Colonic mucosa (tissue), 4 donors: ENCODE measurements around the gene PELI3. TPM values are rescaled to one million over a fixed set of nuclear protein-coding genes. Genes with fewer than 3 reads are reported as not detected.

Experiments
- DNase-seq: peaks from one replicate; pipeline ENCODE4 v3.0.0-alpha.2; 2020
- H3K27ac ChIP-seq: fragments of 200-600 bp; one replicate; pipeline ENCODE4 v1.8.0; 2021
- H3K27me3 ChIP-seq: fragments of 200-600 bp; one replicate; pipeline ENCODE4 v1.8.0; 2021
- H3K36me3 ChIP-seq: fragments of 200-600 bp; one replicate; pipeline ENCODE4 v1.8.0; 2021
- H3K4me1 ChIP-seq: fragments of 200-600 bp; one replicate; pipeline ENCODE4 v1.8.0; 2021; ENCODE audit warnings: mild to moderate bottlenecking
- H3K4me3 ChIP-seq: fragments of 200-600 bp; one replicate; pipeline ENCODE4 v1.8.0; 2021
- H3K9ac ChIP-seq, 2 donors: one replicate each; pipeline ENCODE4 v1.7.0; 2013; ENCODE audit warnings: control low read depth in 2 of 2, low read depth in 2 of 2, low read length in 2 of 2
- H3K9me3 ChIP-seq: fragments of 200-600 bp; one replicate; pipeline ENCODE4 v1.8.0; 2021
- intact Hi-C: fragments of 100-400 bp; cut with DNase I; formaldehyde crosslinking; loops from one replicate; pipeline ENCODE4 v1.14.1; 2022
- total RNA-seq, 2 donors: library from RNA; stranded (reverse); fragmentation: NEBNext Ultra II Directional in 1 of 2; extraction: Animal tissue kit (Norgen Biotek cat#: 25700) in 1 of 2; gene quantifications; one replicate each; pipeline ENCODE4 v1.2.1, GENCODE V29; 2021
- TF ChIP-seq, protein P1 (sequence below): fragments of 200-600 bp; IDR thresholded peaks from one replicate; pipeline ENCODE4 v1.8.0; 2022; ENCODE audit warnings: antibody characterized with exemption, mild to moderate bottlenecking
- donor health status: healthy.
- donor health status: DM: no; HTN: no; CAD: no.
- donor health status: DM: no; HTN: no; CAD: no.

The PELI3 gene
- total RNA-seq, 2 donors from 2014 or later: 3.8 to 3.9 TPM

DNA sequence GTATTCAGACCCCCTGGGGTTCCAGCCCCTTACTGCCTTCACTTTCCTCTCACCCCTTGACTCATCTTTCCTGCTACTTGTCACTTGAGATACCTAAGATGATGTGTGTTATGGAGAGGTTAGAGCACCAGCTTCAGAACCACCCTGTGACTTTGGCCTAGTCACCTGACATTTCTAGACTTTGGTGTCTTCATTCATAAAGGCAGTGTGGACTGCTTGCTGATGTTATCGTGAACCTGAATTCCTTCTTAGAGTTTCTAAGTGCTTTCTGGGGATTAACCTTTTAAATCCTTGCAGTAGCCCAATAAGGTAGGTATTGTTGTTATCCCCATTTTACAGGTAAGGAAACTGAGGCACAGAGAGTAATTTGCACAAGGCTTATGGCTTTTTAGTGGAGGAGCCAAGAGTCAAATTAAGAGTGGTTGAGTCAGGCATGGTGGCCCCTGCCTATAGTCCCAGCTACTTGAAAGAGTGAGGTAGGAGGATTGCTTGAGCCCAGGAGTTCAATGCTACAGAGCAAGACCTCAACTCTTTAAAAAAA is 38.6 kb downstream of the PELI3 start:
- no peak overlapping the region for H3K27ac ChIP-seq
- no peaks in the 10 kb centered on the region for H3K36me3 ChIP-seq
- no peak overlapping the region for H3K9ac ChIP-seq
- H3K27me3 ChIP-seq: no peaks in the 10 kb centered on the region
- intact Hi-C loops: no loop called here
- DNase-seq: no peak
- H3K4me3 ChIP-seq: no peak overlapping the region
- no peaks in the 10 kb centered on the region for H3K4me1 ChIP-seq
- no peaks in the 10 kb centered on the region for H3K9me3 ChIP-seq
- TF ChIP-seq, protein P1, sequence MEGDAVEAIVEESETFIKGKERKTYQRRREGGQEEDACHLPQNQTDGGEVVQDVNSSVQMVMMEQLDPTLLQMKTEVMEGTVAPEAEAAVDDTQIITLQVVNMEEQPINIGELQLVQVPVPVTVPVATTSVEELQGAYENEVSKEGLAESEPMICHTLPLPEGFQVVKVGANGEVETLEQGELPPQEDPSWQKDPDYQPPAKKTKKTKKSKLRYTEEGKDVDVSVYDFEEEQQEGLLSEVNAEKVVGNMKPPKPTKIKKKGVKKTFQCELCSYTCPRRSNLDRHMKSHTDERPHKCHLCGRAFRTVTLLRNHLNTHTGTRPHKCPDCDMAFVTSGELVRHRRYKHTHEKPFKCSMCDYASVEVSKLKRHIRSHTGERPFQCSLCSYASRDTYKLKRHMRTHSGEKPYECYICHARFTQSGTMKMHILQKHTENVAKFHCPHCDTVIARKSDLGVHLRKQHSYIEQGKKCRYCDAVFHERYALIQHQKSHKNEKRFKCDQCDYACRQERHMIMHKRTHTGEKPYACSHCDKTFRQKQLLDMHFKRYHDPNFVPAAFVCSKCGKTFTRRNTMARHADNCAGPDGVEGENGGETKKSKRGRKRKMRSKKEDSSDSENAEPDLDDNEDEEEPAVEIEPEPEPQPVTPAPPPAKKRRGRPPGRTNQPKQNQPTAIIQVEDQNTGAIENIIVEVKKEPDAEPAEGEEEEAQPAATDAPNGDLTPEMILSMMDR: no peak

DNA sequence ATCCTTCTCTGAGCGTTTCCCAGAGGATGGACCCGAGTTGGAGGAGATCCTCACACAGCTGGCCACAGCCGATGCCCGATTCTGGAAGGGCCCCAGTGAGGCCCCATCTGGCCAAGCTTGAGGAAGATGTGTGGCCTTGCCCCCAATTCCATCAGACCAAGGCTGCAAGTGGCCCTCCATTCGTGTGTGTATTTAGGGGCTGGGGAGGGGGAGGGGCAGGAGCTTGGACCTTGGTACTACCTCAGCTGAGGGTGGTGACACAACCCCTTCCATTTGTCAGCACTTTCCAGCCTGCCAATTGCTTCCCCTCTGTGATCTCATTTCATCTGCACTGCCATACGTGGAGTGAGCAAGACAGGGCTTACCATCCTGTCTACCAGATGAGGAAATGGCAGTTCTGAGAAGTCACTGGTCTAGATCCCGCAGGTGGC is 42.4 kb downstream of the PELI3 start:
- Histone ChIP-seq H3K9me3 (no peaks in the 10 kb centered on the region), H3K27me3 (no peaks in the 10 kb centered on the region), H3K36me3 (no peaks in the 10 kb centered on the region), H3K9ac (no peak overlapping the region), H3K4me1 (peaks cover 2% of the 10 kb centered on the region), H3K4me3 (no peak overlapping the region), H3K27ac (no peak overlapping the region)
- no peak for DNase-seq
- intact Hi-C loops: no loop called here
- TF ChIP-seq, protein P1: no peak

DNA sequence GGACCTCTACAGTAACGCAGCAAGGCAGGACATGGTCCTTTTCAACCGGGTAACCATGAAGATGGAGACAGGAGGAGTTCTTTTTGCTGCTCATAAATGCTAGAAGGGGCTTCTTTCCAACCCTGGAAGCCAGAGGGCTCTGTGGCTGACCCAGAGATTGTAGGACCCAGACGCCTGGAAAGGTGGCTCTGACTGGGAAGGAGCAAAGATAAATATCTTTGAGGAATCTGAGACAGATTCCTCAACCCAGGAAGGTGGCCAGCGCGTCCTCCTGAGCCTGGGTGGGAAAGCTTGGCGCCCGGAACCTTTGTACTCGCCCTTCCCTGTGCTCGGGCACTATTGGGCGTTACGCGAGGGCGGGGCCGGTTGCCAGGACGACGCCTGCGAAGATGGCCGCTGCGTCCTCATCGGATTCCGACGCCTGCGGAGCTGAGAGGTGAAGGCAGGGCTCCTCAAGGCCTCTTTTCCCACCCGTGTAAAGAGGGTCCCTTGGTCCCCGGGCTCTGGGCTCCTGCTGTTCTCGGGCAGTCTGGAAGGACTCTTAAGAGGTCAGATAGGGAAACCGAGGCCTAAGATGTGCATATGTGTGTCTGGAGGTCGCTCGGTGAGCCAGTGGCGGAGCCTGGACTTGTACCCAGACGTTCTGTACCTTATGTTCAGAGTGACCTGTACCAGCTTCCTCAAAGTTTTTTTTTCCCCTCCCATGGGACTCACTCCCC is 43.7 kb downstream of the PELI3 start, which contains the start of gene BBS1:
Gene BBS1, plus strand, starts transcription at position 365 of the 719 bp plus-strand sequence. Its CDS starts 25 bp downstream, at position 390.
- peak within 1 kb of the TSS; percentile 84 for H3K4me3 ChIP-seq
- DNase-seq: peak; percentile 88
- no peaks in the 10 kb centered on the region for H3K27me3 ChIP-seq
- TF ChIP-seq, protein P1: no peak
- no peaks in the 10 kb centered on the region for H3K9me3 ChIP-seq
- H3K27ac ChIP-seq: no peak within 1 kb of the TSS
- peaks cover 2% of the 10 kb centered on the region for H3K4me1 ChIP-seq
- H3K9ac ChIP-seq: peak within 1 kb of the TSS; percentile 59 to 77
- no peaks in the 10 kb centered on the region for H3K36me3 ChIP-seq
- intact Hi-C loops: no loop called here

DNA sequence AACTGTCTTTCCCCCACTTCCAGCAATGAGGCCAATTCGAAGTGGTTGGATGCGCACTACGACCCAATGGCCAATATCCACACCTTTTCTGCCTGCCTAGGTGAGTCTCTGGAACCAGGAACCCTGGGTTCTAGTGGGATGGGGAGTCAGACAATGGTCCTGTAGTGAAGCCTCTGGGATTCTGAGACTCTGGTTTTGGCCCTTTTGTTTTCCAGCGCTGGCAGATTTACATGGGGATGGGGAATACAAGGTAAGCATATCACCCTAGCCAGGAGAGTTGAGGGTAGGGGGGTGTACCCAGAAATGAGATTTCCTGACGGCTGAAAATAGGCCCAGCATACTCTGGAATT is 44.3 kb downstream of the PELI3 start:
- H3K27ac ChIP-seq: no peak overlapping the region

DNA sequence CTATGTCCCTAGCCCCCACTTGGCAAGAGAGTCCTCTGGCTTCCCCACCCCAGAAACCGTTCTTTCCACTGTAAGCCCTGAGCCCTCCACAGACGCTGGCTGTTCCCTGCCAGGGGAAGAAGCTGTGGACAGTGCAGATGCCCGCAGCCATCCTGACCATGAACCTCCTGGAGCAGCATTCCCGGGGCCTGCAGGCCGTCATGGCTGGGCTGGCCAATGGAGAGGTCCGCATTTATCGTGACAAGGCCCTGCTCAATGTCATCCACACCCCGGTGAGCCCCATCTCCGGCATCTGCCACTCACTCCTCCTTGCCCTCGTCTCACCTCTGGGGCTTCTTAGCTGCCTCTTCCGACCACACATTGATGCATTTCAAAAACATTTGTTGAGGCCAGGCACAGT is 56.9 kb downstream of the PELI3 start:
- intact Hi-C loops: no loop called here
- DNase-seq: no peak
- no peak overlapping the region for H3K9ac ChIP-seq
- H3K27me3 ChIP-seq: no peaks in the 10 kb centered on the region
- no peak overlapping the region for H3K4me3 ChIP-seq
- TF ChIP-seq, protein P1: no peak
- H3K27ac ChIP-seq: no peak overlapping the region
- no peaks in the 10 kb centered on the region for H3K4me1 ChIP-seq
- no peaks in the 10 kb centered on the region for H3K36me3 ChIP-seq
- no peaks in the 10 kb centered on the region for H3K9me3 ChIP-seq

More for the DNA sequence above, 44.3 kb downstream of the PELI3 start:
- Histone ChIP-seq H3K9ac (peak overlapping the region; percentile 59 to 77), H3K4me1 (peaks cover 2% of the 10 kb centered on the region), H3K27me3 (no peaks in the 10 kb centered on the region), H3K36me3 (no peaks in the 10 kb centered on the region), H3K9me3 (no peaks in the 10 kb centered on the region), H3K4me3 (peak overlapping the region; percentile 84)
- intact Hi-C loops: no loop called here
- no peak for DNase-seq
- TF ChIP-seq, protein P1: no peak
